GM12878 (cell line): ENCODE results near the gene SLIT1. TPM values are rescaled to one million over a fixed set of nuclear protein-coding genes. Genes with fewer than 3 reads are reported as not detected.

Source experiments
- ATAC-seq: fragments of 200-7000 bp; cut with Tn5 transposase; 3 replicates; pipeline ENCODE4 v1.9.1; 2020; ENCODE audit warnings: mild to moderate bottlenecking, moderate library complexity
- BruUV-seq: library from RNA; stranded (reverse); fragments of 400-500 nt; replicated peaks from 2 replicates; lab custom pipeline; 2021; lab: Mats Ljungman, UMichigan
- CTCF ChIA-PET: fragments of 300-600 bp; sonication (Branson Sonifier 250); formaldehyde crosslinking; extraction: SDS; loops from one replicate; lab custom pipeline; 2021; ENCODE audit warnings: inconsistent platforms; lab: Yijun Ruan, JAX
- POLR2A ChIA-PET: fragments of 350-600 bp; formaldehyde crosslinking; extraction: SDS; loops from one replicate; lab custom pipeline; 2021; ENCODE audit warnings: inconsistent platforms; lab: Charles Lee
- RAD21 ChIA-PET: fragments of 300-600 bp; sonication (Branson Sonifier 250); formaldehyde crosslinking; loops from one replicate; lab custom pipeline; 2023; ENCODE audit warnings: antibody characterized with exemption; ENCODE audit not compliant: unreplicated experiment; lab: Charles Lee
- SMC1A ChIA-PET: fragments of 300-600 bp; sonication (Branson Sonifier 250); formaldehyde crosslinking; loops from one replicate; lab custom pipeline; 2023; ENCODE audit not compliant: unreplicated experiment, uncharacterized antibody; lab: Charles Lee
- DNase-seq: peaks from one replicate; pipeline ENCODE4 v3.0.0-alpha.2; 2011; ENCODE audit warnings: low read depth, low spot score
- FAIRE-seq: peaks from 3 replicates; lab custom pipeline; 2011; peaks lifted over from hg19 to GRCh38; lab: Jason Lieb, UNC
- H2AFZ ChIP-seq: 2 replicates; pipeline ENCODE4 v1.6.0; 2011; ENCODE audit warnings: low read depth, low read length, control low read depth; ENCODE audit not compliant: control insufficient read depth
- H3K27ac ChIP-seq: 2 replicates; pipeline ENCODE4 v1.5.1; 2011; ENCODE audit warnings: control low read depth; ENCODE audit not compliant: control insufficient read depth, insufficient read depth
- H3K27me3 ChIP-seq, 2 experiments: replicated peaks in 1 of 2; 2 replicates each; pipeline versions ENCODE4 v1.6.0 to v1.6.1; 2011; ENCODE audit warnings: low read length in 1 of 2; ENCODE audit not compliant: control insufficient read depth in 2 of 2, insufficient read depth in 2 of 2
- H3K36me3 ChIP-seq, 2 experiments: 2 replicates each; pipeline ENCODE4 v1.5.1; 2011; ENCODE audit warnings: low read length in 1 of 2; ENCODE audit not compliant: control insufficient read depth in 2 of 2, insufficient read depth in 2 of 2
- H3K4me1 ChIP-seq: 2 replicates; pipeline ENCODE4 v1.6.1; 2011; ENCODE audit warnings: mild to moderate bottlenecking, low read length, moderate library complexity, mixed read lengths; ENCODE audit not compliant: control insufficient read depth, insufficient read depth
- H3K4me2 ChIP-seq: 2 replicates; pipeline ENCODE4 v1.6.0; 2011; ENCODE audit warnings: control low read depth; ENCODE audit not compliant: control insufficient read depth, insufficient read depth
- H3K4me3 ChIP-seq: fragments of 200-600 bp; sonication (generic); 2 replicates; pipeline ENCODE4 v1.5.1; 2016
- H3K79me2 ChIP-seq: 2 replicates; pipeline ENCODE4 v1.6.0; 2011; ENCODE audit warnings: low read length; ENCODE audit not compliant: control insufficient read depth, insufficient read depth
- H3K9ac ChIP-seq: 2 replicates; pipeline ENCODE4 v1.8.0; 2011; ENCODE audit warnings: low read length, control low read depth, mixed read lengths; ENCODE audit not compliant: control insufficient read depth, insufficient read depth
- H3K9me3 ChIP-seq: replicated peaks from 3 replicates; pipeline ENCODE4 v1.5.1; 2011; ENCODE audit warnings: mild to moderate bottlenecking, low read length; ENCODE audit not compliant: control insufficient read depth, insufficient read depth
- H4K20me1 ChIP-seq: 2 replicates; pipeline ENCODE4 v1.6.0; 2011; ENCODE audit not compliant: control insufficient read depth, insufficient read depth
- CHD2 ChIP-seq: IDR thresholded peaks from 2 replicates; pipeline ENCODE4 v1.6.1; 2011; ENCODE audit warnings: low read depth, low read length, improper control_type of control experiment, borderline replicate concordance
- EP300 ChIP-seq, 2 experiments: fragments of 150-350 bp in 1 of 2; IDR thresholded peaks; 2 replicates each; pipeline ENCODE4 v1.6.1; 2011 to 2012; ENCODE audit warnings: low read depth in 2 of 2, low read length in 2 of 2, borderline replicate concordance in 1 of 2, improper control_type of control experiment in 1 of 2, inconsistent platforms in 1 of 2; ENCODE audit not compliant: control insufficient read depth in 1 of 2
- FOXM1 ChIP-seq: IDR thresholded peaks from 2 replicates; pipeline ENCODE4 v1.6.1; 2012; ENCODE audit warnings: low read depth, mild to moderate bottlenecking, inconsistent platforms, low read length, moderate library complexity
- HDAC2 ChIP-seq: fragments of 200-600 bp; sonication (generic); IDR thresholded peaks from 2 replicates; pipeline ENCODE4 v1.6.1; 2017
- HDGF ChIP-seq: fragments of 450-650 bp; IDR thresholded peaks from 2 replicates; pipeline ENCODE4 v1.6.1; 2016; ENCODE audit warnings: antibody characterized with exemption
- POLR2A ChIP-seq: IDR thresholded peaks from 2 replicates; pipeline ENCODE4 v1.6.1; 2011; ENCODE audit warnings: low read depth, mild to moderate bottlenecking, low read length
- RBBP5 ChIP-seq: fragments of 200-600 bp; sonication (generic); conservative IDR thresholded peaks from 2 replicates; pipeline ENCODE4 v1.6.1; 2016
- SMAD5 ChIP-seq: IDR thresholded peaks from 2 replicates; pipeline ENCODE4 v1.6.1; 2016; ENCODE audit warnings: antibody characterized with exemption, low read depth
- SMC3 ChIP-seq: IDR thresholded peaks from 2 replicates; pipeline ENCODE4 v1.6.1; 2011; ENCODE audit warnings: low read length, improper control_type of control experiment, borderline replicate concordance
- TARDBP ChIP-seq: IDR thresholded peaks from 2 replicates; pipeline ENCODE4 v1.6.1; 2016; ENCODE audit warnings: borderline replicate concordance
- WGBS: methylation state at CpG from one replicate; pipeline ENCODE4 v1.1.6; 2016; ENCODE audit warnings: low lambda C conversion rate; ENCODE audit not compliant: insufficient replicate concordance, insufficient coverage; ENCODE audit errors: missing lambda C conversion rate; 5-methylcytosine and 5-hydroxymethylcytosine counted together
- in situ Hi-C: fragments of 300-500 bp; cut with MboI; formaldehyde crosslinking; loops from 9 replicates; pipeline ENCODE4 v1.14.3; 2018; ENCODE audit warnings: mixed read lengths
- intact Hi-C: fragments of 100-400 bp; cut with micrococcal nuclease; formaldehyde crosslinking; loops from one replicate; pipeline ENCODE4 v1.14.2; 2022; ENCODE audit not compliant: unreplicated experiment
- polyA plus RNA-seq, 11 experiments: library from polyadenylated mRNA; depleted of rRNA in 4 of 11; unstranded in 6 of 11; stranded (reverse) in 5 of 11; fragments of >200 nt; fragmentation: Nextera tagmentation in 4 of 11; fragmentation: Illumina TruSeq in 1 of 11; extraction: Ambion mirVana in 4 of 11; extraction: Trizol in 1 of 11; gene quantifications; 1 replicate in 1 of 11; 2 replicates in 10 of 11; pipeline versions ENCODE4 v1.2.1 to v1.2.3, GENCODE V29; 2011 to 2016; ENCODE audit warnings: inconsistent platforms in 2 of 11, missing spikeins in 2 of 11, low read depth in 1 of 11
- total RNA-seq, 4 experiments: library from RNA; depleted of rRNA in 3 of 4; stranded (reverse); fragments of >200 nt in 3 of 4; fragmentation: Illumina TruSeq in 1 of 4; extraction: Trizol in 1 of 4; gene quantifications; 2 replicates each; pipeline versions ENCODE4 v1.2.1 to v1.2.3, GENCODE V29; 2013 to 2021
- TF ChIP-seq, protein P1 (sequence below): fragments of 450-650 bp; formaldehyde crosslinking; IDR thresholded peaks from 2 replicates; pipeline ENCODE4 v1.4.0; 2022; ENCODE audit warnings: mild to moderate bottlenecking, moderate library complexity
- TF ChIP-seq, protein P2 (sequence below), 3 experiments: IDR thresholded peaks in 2 of 3; conservative IDR thresholded peaks in 1 of 3; 2 replicates each; pipeline ENCODE4 v1.5.1; 2011; ENCODE audit warnings: low read depth in 3 of 3, low read length in 3 of 3, mild to moderate bottlenecking in 3 of 3, control low read depth in 2 of 3, moderate library complexity in 2 of 3, inconsistent platforms in 1 of 3, mixed read lengths in 1 of 3; ENCODE audit not compliant: control insufficient read depth in 2 of 3, insufficient read depth in 1 of 3; ENCODE audit errors: extremely low read depth in 1 of 3

Gene SLIT1
- total and polyA plus RNA-seq, 10 of the 15 experiments (the other 5 are each of a cell fraction or from before 2014, with no cell fraction given): 0.04 to 0.19 (median 0.06) TPM; not detected in 4

DNA sequence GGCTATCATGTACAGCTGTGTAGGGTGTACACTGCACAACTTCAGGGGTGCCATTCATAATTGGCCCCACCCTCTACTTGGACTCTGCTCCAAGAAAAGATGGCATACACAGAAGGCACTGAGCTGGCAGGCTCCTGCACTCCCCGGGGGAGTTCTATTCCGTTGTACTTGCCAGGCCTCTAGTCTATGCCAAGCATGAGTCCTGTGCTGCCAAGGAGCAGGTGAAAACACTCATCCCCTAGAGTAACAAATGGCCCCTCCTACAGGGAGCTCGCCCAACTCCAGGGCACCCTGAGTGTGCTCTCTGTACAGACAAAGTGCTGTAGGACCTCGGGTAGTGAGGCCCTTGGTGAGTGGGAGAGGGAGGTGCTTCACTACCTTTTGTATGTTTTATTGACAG, 127.2 kb downstream of the SLIT1 start:
- ATAC-seq: no peak; the same call in 2 of the 3 replicates
- Histone ChIP-seq H3K79me2 (no peaks in the 10 kb centered on the region), H4K20me1 (no peaks in the 10 kb centered on the region), H3K27ac (no peak overlapping the region), H3K27me3 (no peaks in the 10 kb centered on the region; a peak in 1 of 4 replicates), H3K9me3 (no peaks in the 10 kb centered on the region), H3K4me2 (no peak overlapping the region), H3K36me3 (no peaks in the 10 kb centered on the region), H2AFZ (no peak overlapping the region), H3K4me1 (no peaks in the 10 kb centered on the region), H3K4me3 (no peak overlapping the region), H3K9ac (no peak overlapping the region)
- ChIA-PET POLR2A (no interaction called here), CTCF (interaction anchor here (1.5 kb wide), 1 partner anchor 22 kb away, joined by 3 read pairs; no protein-coding TSS in a partner anchor), RAD21 (no interaction called here), SMC1A (no interaction called here)
- no peak for DNase-seq
- TF ChIP-seq, protein P1, sequence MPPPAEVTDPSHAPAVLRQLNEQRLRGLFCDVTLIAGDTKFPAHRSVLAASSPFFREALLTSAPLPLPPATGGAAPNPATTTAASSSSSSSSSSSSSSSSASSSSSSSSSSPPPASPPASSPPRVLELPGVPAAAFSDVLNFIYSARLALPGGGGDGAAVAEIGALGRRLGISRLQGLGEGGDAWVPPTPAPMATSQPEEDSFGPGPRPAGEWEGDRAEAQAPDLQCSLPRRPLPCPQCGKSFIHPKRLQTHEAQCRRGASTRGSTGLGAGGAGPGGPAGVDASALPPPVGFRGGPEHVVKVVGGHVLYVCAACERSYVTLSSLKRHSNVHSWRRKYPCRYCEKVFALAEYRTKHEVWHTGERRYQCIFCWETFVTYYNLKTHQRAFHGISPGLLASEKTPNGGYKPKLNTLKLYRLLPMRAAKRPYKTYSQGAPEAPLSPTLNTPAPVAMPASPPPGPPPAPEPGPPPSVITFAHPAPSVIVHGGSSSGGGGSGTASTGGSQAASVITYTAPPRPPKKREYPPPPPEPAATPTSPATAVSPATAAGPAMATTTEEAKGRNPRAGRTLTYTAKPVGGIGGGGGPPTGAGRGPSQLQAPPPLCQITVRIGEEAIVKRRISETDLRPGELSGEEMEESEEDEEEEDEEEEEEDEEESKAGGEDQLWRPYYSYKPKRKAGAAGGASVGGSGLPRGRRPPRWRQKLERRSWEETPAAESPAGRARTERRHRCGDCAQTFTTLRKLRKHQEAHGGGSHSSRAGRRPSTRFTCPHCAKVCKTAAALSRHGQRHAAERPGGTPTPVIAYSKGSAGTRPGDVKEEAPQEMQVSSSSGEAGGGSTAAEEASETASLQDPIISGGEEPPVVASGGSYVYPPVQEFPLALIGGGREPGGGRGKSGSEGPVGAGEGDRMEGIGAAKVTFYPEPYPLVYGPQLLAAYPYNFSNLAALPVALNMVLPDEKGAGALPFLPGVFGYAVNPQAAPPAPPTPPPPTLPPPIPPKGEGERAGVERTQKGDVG (CRISPR knock-in tag): no peak
- no peak for TF ChIP-seq HDAC2
- no peak for TF ChIP-seq HDGF
- no peak for TF ChIP-seq CHD2
- TF ChIP-seq, protein P2, sequence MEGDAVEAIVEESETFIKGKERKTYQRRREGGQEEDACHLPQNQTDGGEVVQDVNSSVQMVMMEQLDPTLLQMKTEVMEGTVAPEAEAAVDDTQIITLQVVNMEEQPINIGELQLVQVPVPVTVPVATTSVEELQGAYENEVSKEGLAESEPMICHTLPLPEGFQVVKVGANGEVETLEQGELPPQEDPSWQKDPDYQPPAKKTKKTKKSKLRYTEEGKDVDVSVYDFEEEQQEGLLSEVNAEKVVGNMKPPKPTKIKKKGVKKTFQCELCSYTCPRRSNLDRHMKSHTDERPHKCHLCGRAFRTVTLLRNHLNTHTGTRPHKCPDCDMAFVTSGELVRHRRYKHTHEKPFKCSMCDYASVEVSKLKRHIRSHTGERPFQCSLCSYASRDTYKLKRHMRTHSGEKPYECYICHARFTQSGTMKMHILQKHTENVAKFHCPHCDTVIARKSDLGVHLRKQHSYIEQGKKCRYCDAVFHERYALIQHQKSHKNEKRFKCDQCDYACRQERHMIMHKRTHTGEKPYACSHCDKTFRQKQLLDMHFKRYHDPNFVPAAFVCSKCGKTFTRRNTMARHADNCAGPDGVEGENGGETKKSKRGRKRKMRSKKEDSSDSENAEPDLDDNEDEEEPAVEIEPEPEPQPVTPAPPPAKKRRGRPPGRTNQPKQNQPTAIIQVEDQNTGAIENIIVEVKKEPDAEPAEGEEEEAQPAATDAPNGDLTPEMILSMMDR (IDR thresholded peaks at IDR 0.05 in 2 of 3, conservative IDR thresholded peaks at IDR 0.05 in 1 of 3; ENCODE audit: control insufficient read depth in 2 of 3, extremely low read depth in 1 of 3, insufficient read depth in 1 of 3, low read depth in 3 of 3, low read length in 3 of 3): no peak
- TF ChIP-seq FOXM1: no peak
- no peak for TF ChIP-seq RBBP5
- TF ChIP-seq SMAD5: no peak
- TF ChIP-seq POLR2A: no peak
- TF ChIP-seq EP300 (IDR thresholded peaks at IDR 0.05; ENCODE audit: borderline replicate concordance in 1 of 2, control insufficient read depth in 1 of 2, low read depth in 2 of 2, low read length in 2 of 2): no peak
- TF ChIP-seq SMC3: no peak
- TF ChIP-seq TARDBP: no peak
- no TSS peak for BruUV-seq
- in situ Hi-C loops: no loop called here
- no peak for FAIRE-seq
- 12% methylated on average over 4 of the region's 4 CpGs for WGBS
- intact Hi-C loops: no loop called here
